ENCODE results near the gene ZNF148.
A peak's percentile ranks its signal among the peaks of the same experiment; 100 is the strongest.

ZNF148 gene

DNA sequence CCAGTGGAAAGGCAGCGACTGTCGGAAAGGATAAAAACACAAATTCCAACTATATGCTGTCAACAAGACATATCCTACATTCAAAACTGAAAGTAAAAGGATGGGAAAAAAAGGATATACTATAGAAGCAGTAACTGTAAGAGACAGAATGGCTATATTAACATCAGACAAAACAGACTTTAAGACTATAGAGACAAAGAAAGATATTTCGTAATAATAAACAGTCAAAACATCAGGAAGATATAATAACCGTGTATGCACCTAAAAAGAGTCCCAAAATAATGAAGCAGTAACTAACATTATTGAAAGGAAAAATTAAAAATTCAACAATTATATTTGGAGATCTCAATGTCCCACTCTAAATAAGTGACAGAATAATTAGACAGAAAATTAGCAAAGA, 48.2 kb downstream of the ZNF148 start:
- peaks cover 41% of the 10 kb centered on the region for H3K36me3 Mint-ChIP-seq (ENCODE audit: low read depth)
- ATAC-seq: no peak
- no peak overlapping the region for H3K4me3 Mint-ChIP-seq
- DNase-seq: no peak
- H3K9me3 Mint-ChIP-seq: peaks cover 8% of the 10 kb centered on the region
- no peak overlapping the region for H3K27ac Mint-ChIP-seq
- H3K27me3 Mint-ChIP-seq: no peaks in the 10 kb centered on the region
- H3K4me1 Mint-ChIP-seq: peaks cover 8% of the 10 kb centered on the region

DNA sequence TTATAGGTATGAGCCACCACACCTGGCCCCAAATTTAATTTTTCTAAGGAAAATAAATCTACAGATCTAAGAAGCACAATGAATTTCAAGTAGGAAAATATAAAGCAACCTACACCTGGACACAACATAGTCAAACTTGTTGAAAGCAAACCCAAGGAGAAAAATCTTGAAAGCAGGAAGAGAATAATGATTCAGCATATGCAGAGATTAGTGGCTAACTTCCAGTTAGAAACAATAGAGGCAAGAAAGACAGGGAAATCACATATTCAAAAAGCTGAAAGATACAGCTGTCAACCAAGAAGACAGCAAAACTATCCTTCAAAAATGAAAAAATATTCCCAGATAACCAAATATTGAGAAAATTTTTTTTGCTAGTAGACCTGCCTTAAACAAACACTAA, 49.4 kb downstream of the ZNF148 start:
- ATAC-seq: no peak
- Mint-ChIP-seq H3K4me3 (no peak overlapping the region), H3K27ac (no peak overlapping the region), H3K27me3 (no peaks in the 10 kb centered on the region), H3K4me1 (peaks cover under 1% of the 10 kb centered on the region), H3K9me3 (peaks cover 8% of the 10 kb centered on the region), H3K36me3 (ENCODE audit: low read depth) (peaks cover 40% of the 10 kb centered on the region)
- DNase-seq: no peak

DNA sequence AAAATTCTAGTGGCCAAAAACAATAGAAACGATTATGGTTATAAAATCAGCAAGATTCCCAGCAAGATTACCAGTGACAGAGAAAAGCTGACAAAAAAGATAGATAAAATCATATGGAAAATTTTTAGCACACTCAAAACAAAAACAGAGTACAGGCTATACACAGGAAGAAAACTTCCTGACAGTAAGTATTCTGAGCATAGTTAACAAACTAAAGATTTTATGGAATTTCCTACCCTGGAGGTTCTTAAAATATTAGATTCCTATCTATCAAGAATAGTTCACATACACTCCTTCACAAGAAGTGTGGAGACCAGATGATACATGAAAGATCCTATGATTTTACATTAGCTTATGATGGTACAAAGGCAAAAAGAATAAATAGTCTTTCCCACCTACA, 50.8 kb downstream of the ZNF148 start:
- Mint-ChIP-seq H3K36me3 (ENCODE audit: low read depth) (peaks cover 33% of the 10 kb centered on the region), H3K27ac (no peak overlapping the region), H3K4me3 (no peak overlapping the region), H3K4me1 (peaks cover 4% of the 10 kb centered on the region), H3K9me3 (peaks cover 8% of the 10 kb centered on the region), H3K27me3 (no peaks in the 10 kb centered on the region)
- no peak for ATAC-seq
- no peak for DNase-seq

DNA sequence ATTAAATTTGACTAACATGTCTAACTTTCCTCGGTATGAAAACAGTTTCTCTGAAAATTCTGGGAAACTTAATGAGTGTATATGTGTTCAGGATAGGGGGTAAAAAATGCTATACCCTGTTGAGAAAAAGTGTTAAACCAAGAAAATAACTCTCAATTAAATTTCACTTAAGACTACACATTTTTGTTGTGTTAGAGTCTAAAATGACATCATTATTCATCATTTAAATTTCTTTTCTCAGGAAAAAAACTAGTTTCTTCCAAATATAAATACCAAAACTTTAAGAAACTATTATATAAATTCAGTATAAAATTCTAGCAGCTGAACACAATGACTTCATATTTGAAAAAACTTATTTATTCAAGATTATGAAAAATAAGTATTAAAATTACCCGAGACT, 52.2 kb downstream of the ZNF148 start:
- DNase-seq (no peak), ATAC-seq (no peak)
- H3K27ac Mint-ChIP-seq: no peak overlapping the region
- peaks cover 39% of the 10 kb centered on the region for H3K36me3 Mint-ChIP-seq (ENCODE audit: low read depth)
- H3K4me3 Mint-ChIP-seq: no peak overlapping the region
- H3K9me3 Mint-ChIP-seq: peaks cover 8% of the 10 kb centered on the region
- H3K4me1 Mint-ChIP-seq: peaks cover 11% of the 10 kb centered on the region
- no peaks in the 10 kb centered on the region for H3K27me3 Mint-ChIP-seq

DNA sequence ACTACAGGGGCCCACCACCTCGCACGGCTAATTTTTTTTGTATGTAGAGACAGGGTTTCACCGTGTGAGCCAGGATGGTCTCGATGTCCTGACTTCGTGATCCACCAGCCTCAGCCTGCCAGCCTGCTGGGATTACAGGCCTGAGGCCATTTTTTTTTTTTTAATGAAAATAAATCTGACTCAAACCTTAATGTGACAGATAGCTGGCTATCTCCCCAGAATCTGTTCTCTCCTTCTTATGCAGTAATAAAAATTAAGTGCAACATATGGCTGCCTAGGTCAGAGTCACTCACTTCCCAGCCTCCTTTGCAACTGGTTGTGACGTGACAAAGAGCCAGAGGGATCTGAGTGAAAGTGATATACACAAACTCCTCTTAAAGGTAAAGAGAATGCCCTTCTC, 53.0 kb downstream of the ZNF148 start:
- peaks cover 41% of the 10 kb centered on the region for H3K36me3 Mint-ChIP-seq (ENCODE audit: low read depth)
- H3K27me3 Mint-ChIP-seq: no peaks in the 10 kb centered on the region
- H3K27ac Mint-ChIP-seq: no peak overlapping the region

DNA sequence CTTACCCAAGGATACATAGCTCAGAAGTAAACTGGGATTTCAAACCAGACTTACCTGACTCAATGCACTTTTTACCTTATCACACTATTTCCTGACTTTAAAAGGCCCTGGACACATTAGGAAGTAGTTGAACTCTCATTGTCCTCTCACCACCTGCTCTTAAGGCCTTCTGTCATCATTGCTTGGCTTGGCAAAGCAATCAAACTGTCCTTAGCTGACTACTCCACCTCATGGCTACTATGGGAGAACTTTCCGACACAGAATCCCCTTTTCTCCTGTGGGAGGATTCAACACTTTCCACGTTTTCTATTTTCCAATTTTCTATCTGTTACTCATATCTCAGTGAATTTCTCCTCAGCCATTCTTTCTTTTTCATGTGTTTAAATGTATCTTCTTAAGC, 55.4 kb downstream of the ZNF148 start:
- no peaks in the 10 kb centered on the region for H3K27me3 Mint-ChIP-seq
- H3K4me3 Mint-ChIP-seq: no peak overlapping the region
- DNase-seq: no peak
- peaks cover 35% of the 10 kb centered on the region for H3K36me3 Mint-ChIP-seq (ENCODE audit: low read depth)
- no peak overlapping the region for H3K27ac Mint-ChIP-seq
- no peak for ATAC-seq
- peaks cover 20% of the 10 kb centered on the region for H3K4me1 Mint-ChIP-seq
- no peaks in the 10 kb centered on the region for H3K9me3 Mint-ChIP-seq

More for the DNA sequence above, 53.0 kb downstream of the ZNF148 start:
- DNase-seq (no peak), ATAC-seq (no peak)
- H3K4me3 Mint-ChIP-seq: no peak overlapping the region
- H3K9me3 Mint-ChIP-seq: peaks cover 8% of the 10 kb centered on the region
- peaks cover 15% of the 10 kb centered on the region for H3K4me1 Mint-ChIP-seq

DNA sequence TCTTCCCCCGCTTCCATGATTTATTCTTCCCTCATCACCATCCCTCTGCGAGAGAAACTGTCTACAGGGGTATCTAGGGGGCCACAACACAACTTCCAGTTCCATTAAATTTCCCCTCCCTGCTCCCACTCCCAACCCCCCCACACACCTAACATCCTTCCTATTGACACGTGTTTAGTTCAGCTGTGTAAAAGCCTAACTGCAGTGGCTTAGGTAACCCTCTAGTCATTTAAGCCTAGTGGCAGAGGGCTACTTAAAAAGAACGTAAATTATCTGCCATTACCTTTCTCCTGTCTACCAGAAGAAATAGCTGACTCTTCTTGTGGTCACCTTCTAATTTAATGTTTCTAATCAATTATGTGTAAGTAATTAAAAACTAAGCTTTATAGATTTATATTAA, 56.3 kb downstream of the ZNF148 start:
- no peaks in the 10 kb centered on the region for H3K9me3 Mint-ChIP-seq
- no peak overlapping the region for H3K27ac Mint-ChIP-seq
- peaks cover 30% of the 10 kb centered on the region for H3K36me3 Mint-ChIP-seq (ENCODE audit: low read depth)
- no peaks in the 10 kb centered on the region for H3K27me3 Mint-ChIP-seq
- ATAC-seq: no peak
- no peak for DNase-seq
- peaks cover 20% of the 10 kb centered on the region for H3K4me1 Mint-ChIP-seq
- no peak overlapping the region for H3K4me3 Mint-ChIP-seq

DNA sequence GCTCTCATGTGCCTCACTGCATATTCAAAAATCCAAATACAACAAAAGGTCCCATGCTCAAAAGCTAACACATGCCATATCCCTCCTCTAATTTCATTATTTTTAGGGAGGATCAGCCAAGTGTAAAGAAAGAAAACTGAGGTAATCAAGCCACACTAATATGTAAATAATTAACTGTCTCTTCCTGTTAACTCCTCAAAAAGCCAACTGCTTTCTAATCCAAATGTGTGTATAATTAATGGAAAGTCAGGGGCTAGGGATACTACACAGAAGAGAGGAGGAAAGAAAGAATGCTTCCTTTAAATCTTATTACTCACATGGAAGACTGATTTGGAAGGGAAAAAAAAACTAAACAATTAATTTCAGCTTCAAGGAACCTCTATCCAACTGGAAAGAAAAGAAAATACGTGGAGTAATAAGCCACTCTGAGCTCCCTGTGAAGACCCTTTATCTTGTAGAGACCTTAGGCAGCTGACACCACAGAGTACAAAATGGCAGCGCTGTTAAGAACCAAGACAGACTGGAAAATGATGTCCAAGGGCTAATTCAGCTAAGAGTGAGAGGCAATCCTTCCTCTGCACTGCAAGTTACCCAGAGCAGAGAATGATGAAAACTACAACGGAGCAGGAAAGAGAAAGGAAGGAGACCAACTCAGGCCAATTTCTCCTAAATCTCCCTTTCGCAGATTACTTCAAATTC, 56.8 kb downstream of the ZNF148 start:
- no peak overlapping the region for H3K27ac Mint-ChIP-seq
- no peak for DNase-seq
- H3K4me3 Mint-ChIP-seq: no peak overlapping the region

DNA sequence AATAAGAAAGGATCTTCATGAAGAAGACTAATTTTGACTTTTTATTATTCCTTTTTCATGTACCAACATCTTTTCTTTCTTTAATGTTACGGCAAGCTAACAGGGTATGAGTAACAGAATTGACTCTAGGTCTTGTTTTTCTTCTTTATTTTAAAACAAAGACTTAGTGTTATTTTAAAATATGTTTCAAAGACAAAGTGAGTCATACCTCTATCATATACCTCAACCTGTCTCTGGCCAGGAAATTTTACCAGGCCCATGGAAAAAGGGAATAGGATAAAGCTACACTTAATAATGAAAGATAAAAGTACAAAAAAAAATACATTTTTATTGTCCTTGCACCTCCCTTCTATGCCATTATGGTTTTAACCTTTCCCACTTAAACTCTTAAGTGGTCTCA, 57.4 kb downstream of the ZNF148 start:
- Mint-ChIP-seq H3K4me1 (peaks cover 25% of the 10 kb centered on the region), H3K9me3 (no peaks in the 10 kb centered on the region), H3K27ac (no peak overlapping the region), H3K36me3 (ENCODE audit: low read depth) (peaks cover 31% of the 10 kb centered on the region), H3K27me3 (no peaks in the 10 kb centered on the region), H3K4me3 (no peak overlapping the region)
- DNase-seq (no peak), ATAC-seq (no peak)

More for the DNA sequence above, 56.8 kb downstream of the ZNF148 start:
- peaks cover 23% of the 10 kb centered on the region for H3K4me1 Mint-ChIP-seq
- no peak for ATAC-seq
- H3K27me3 Mint-ChIP-seq: no peaks in the 10 kb centered on the region
- H3K9me3 Mint-ChIP-seq: no peaks in the 10 kb centered on the region
- peaks cover 29% of the 10 kb centered on the region for H3K36me3 Mint-ChIP-seq (ENCODE audit: low read depth)

DNA sequence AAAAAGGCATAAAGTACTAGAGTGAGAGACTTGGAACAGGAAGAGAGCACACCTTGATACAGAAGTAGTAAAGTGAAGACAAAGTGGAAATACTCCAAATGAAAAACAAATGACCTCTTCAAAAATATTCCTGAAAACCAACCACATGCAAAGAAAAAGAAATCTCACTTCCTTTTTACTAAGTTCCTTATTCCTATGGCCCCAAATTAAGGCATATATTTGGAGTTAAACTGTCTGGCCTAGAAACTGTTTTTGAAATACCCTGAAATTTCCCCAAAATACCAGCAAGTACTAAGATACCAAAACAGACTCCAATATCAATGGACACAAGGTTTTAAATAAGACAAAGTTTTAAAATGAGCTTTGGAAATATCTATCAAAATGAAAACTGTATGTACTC, 58.2 kb downstream of the ZNF148 start:
- no peaks in the 10 kb centered on the region for H3K9me3 Mint-ChIP-seq
- H3K27ac Mint-ChIP-seq: no peak overlapping the region
- ATAC-seq: no peak
- DNase-seq: no peak
- H3K4me3 Mint-ChIP-seq: no peak overlapping the region
- no peaks in the 10 kb centered on the region for H3K27me3 Mint-ChIP-seq
- H3K4me1 Mint-ChIP-seq: peaks cover 33% of the 10 kb centered on the region
- H3K36me3 Mint-ChIP-seq (ENCODE audit: low read depth): peaks cover 36% of the 10 kb centered on the region

DNA sequence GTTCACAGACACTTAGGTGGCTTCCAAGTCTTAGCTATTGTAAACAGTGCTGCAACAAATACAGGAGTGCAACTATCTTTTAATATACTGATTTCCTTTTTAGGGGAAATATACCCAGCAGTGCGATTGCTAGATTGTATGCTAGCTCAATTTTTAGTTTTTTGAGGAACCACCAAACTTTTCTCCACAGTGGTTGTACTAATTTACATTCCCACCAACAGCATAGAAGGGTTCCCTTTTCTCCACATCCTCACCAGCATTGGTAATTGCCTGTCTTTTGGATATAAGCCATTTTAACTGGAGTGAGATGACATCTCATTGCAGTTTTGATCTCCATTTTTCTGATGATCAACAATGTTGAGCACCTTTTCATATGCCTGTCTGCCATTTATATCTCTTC, 58.9 kb downstream of the ZNF148 start:
- Mint-ChIP-seq H3K27ac (no peak overlapping the region), H3K4me1 (peaks cover 40% of the 10 kb centered on the region), H3K36me3 (ENCODE audit: low read depth) (peaks cover 40% of the 10 kb centered on the region), H3K4me3 (no peak overlapping the region), H3K9me3 (no peaks in the 10 kb centered on the region), H3K27me3 (no peaks in the 10 kb centered on the region)
- ATAC-seq (no peak), DNase-seq (no peak)

DNA sequence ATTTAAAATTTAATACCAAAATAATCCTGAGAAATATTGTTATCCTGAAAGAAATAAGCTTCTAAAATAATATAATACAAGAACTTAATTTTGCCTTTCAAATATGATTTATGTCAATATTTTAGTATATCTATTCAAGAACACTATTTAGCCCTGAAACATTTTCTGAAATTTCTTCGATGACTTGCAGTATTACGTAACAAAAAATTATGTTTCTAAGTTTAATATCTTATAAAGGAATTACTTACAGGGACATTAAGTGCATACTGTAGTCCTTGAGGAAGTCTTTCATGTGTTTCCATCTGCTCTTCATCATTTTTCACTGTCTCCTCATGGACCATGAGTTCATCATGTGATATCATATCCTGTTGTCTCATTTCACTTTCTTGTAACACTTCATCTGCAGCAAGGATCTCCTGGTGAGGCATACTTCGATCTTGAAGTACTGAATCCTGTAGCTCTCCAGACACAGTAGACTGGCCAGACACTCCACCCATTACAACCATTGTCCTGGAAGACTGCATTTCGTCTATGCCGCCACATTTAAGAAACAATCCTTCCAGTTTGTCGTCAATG, 62.0 kb downstream of the ZNF148 start:
- DNase-seq: no peak
- peak overlapping the region; percentile 50 for H3K27ac Mint-ChIP-seq
- H3K27me3 Mint-ChIP-seq: no peaks in the 10 kb centered on the region
- H3K4me3 Mint-ChIP-seq: no peak overlapping the region
- peaks cover 47% of the 10 kb centered on the region for H3K36me3 Mint-ChIP-seq (ENCODE audit: low read depth)
- peaks cover 51% of the 10 kb centered on the region for H3K4me1 Mint-ChIP-seq
- H3K9me3 Mint-ChIP-seq: no peaks in the 10 kb centered on the region
- ATAC-seq: no peak

DNA sequence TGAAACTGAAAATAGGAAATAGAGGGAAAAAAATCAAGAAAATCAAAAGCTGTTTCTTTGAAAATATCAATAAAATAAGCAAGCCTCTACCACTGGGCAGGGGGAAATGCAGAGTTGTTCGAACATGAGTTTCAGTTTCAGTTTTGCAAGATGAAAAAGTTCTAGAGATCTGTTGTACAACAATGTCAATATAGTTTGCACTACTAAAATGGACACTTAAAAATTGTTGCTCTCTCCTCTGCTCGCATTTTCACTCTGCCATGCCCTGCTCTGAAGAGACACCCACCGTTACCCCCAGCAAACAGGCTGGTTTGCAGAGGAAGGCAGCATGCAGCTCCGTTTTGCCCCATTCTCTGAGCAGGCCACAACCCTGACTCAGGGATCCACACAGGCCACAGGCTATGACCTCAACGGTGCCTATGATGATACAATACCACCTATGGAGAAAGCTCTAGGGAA, 64.5 kb downstream of the ZNF148 start:
- H3K27me3 Mint-ChIP-seq: no peaks in the 10 kb centered on the region
- peaks cover 46% of the 10 kb centered on the region for H3K36me3 Mint-ChIP-seq (ENCODE audit: low read depth)
- H3K9me3 Mint-ChIP-seq: no peaks in the 10 kb centered on the region
- peak; percentile 99 for ATAC-seq
- peak; percentile 49 for DNase-seq
- peaks cover 42% of the 10 kb centered on the region for H3K4me1 Mint-ChIP-seq
- peak overlapping the region; percentile 83 for H3K4me3 Mint-ChIP-seq
- H3K27ac Mint-ChIP-seq: peak overlapping the region; percentile 84

DNA sequence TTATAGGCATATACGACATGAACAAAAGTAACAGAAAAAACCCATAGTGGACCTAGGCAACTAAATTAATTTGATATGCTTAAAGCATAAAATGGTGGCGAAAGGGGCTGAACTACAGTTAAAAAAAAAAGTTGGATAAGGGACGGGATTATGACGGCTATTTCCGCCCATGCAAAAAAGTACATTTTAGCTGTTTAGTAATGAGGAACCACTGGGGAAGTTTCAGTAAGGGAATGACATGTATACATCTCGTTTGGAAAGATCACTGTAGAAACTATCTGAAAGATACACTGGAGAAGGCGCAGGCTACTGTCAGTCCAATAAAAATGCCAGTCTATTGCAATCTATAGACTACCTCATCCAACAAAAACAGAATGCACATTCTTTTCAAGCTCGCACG, 65.6 kb downstream of the ZNF148 start:
- Mint-ChIP-seq H3K36me3 (ENCODE audit: low read depth) (peaks cover 46% of the 10 kb centered on the region), H3K4me3 (no peak overlapping the region), H3K4me1 (peaks cover 42% of the 10 kb centered on the region), H3K9me3 (no peaks in the 10 kb centered on the region), H3K27me3 (no peaks in the 10 kb centered on the region), H3K27ac (no peak overlapping the region)
- no peak for ATAC-seq
- no peak for DNase-seq

DNA sequence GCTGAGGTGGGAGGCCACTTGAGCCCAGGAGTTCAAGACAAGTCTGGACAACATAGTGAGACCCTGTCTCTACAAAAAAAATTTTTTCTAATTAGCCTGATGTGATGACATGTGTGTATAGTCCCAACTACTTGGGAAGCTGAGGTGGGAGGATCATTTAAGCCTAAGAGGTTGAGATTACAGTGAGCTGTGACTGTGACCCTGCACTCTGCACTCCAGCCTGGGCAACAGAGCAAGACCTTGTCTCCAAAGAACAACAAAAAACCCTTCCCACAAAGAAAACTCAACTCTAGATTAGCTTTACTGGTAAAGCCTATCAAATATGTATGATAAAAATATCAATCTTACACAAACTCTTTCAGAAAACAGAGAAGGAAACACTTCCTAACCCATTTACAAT, 68.5 kb downstream of the ZNF148 start:
- peaks cover 28% of the 10 kb centered on the region for H3K4me1 Mint-ChIP-seq
- H3K36me3 Mint-ChIP-seq (ENCODE audit: low read depth): peaks cover 35% of the 10 kb centered on the region
- no peaks in the 10 kb centered on the region for H3K9me3 Mint-ChIP-seq
- DNase-seq (no peak), ATAC-seq (no peak)
- no peak overlapping the region for H3K27ac Mint-ChIP-seq
- H3K4me3 Mint-ChIP-seq: no peak overlapping the region
- H3K27me3 Mint-ChIP-seq: no peaks in the 10 kb centered on the region
